Peyer's patch (tissue), 4 donors: ENCODE results near the gene C8A.

Source experiments
- POLR2A ChIP-seq, 2 donors: fragments of 450-650 bp; IDR thresholded peaks; one replicate each; pipeline ENCODE4 v1.5.1; 2017; ENCODE audit warnings: antibody characterized with exemption in 2 of 2, mild to moderate bottlenecking in 2 of 2, moderate library complexity in 2 of 2
- TF ChIP-seq, protein P1 (sequence below), 6 experiments: fragments of 450-650 bp in 4 of 6; fragments of 200-600 bp in 2 of 6; sonication (generic) in 1 of 6; IDR thresholded peaks; one replicate each; pipeline ENCODE4 v1.5.1; 2017 to 2019; ENCODE audit warnings: antibody characterized with exemption in 6 of 6, mild to moderate bottlenecking in 3 of 6, moderate library complexity in 1 of 6

- TF ChIP-seq, protein P1, sequence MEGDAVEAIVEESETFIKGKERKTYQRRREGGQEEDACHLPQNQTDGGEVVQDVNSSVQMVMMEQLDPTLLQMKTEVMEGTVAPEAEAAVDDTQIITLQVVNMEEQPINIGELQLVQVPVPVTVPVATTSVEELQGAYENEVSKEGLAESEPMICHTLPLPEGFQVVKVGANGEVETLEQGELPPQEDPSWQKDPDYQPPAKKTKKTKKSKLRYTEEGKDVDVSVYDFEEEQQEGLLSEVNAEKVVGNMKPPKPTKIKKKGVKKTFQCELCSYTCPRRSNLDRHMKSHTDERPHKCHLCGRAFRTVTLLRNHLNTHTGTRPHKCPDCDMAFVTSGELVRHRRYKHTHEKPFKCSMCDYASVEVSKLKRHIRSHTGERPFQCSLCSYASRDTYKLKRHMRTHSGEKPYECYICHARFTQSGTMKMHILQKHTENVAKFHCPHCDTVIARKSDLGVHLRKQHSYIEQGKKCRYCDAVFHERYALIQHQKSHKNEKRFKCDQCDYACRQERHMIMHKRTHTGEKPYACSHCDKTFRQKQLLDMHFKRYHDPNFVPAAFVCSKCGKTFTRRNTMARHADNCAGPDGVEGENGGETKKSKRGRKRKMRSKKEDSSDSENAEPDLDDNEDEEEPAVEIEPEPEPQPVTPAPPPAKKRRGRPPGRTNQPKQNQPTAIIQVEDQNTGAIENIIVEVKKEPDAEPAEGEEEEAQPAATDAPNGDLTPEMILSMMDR (IDR thresholded peaks at IDR 0.05) = no peak
- no peak for TF ChIP-seq POLR2A (IDR thresholded peaks at IDR 0.05)
Observed at GRCh38 chr1:56940039-56940438, 85.4 kb downstream of the C8A start.
